Activated CD8-positive, alpha-beta memory T cell treated with anti-CD3 and anti-CD28 coated beads, Interleukin-2, amount 50 U/mL, for 1 hour (primary cell): ENCODE results near the gene PGP.
"Not testable (repeated sequence)": the region's sequence is repeated elsewhere in the genome, so short reads cannot be mapped to it uniquely, and the experiment has no call there.

Experiments used
- DNase-seq: peaks from one replicate; pipeline ENCODE4 v3.0.0-alpha.2; 2020; ENCODE audit errors: extremely low read depth

The PGP gene

GRCh38 chr16:2214719-2214968, at the start of gene PGP:
TSS of gene PGP (minus strand) at chr16:2214840. CDS start at chr16:2214777, 63 bp downstream.
- no peak for DNase-seq

GRCh38 chr16:2263026-2263425, 48.4 kb upstream of the PGP start:
- not testable (repeated sequence) for DNase-seq

- no peak for DNase-seq
These were observed 45.6 kb upstream of the PGP start for GRCh38 chr16:2260250-2260649.

- DNase-seq = not testable (repeated sequence)
These were observed 43.9 kb upstream of the PGP start for GRCh38 chr16:2258530-2258929.

- DNase-seq = no peak
These were observed 43.1 kb upstream of the PGP start for GRCh38 chr16:2257726-2258125.

GRCh38 chr16:2256531-2257140, 42.0 kb upstream of the PGP start:
- no peak for DNase-seq

- DNase-seq = no peak
These were observed 38.7 kb upstream of the PGP start for GRCh38 chr16:2253293-2253692.

- DNase-seq = no peak
These were observed 38.1 kb upstream of the PGP start for GRCh38 chr16:2252806-2253148.

- peak; percentile 40 for DNase-seq
These were observed 36.9 kb upstream of the PGP start, which contains the start of gene ECI1 for GRCh38 chr16:2251296-2252111. TSS of gene ECI1 (minus strand) at chr16:2251587. CDS start at chr16:2251566, 21 bp downstream.

- DNase-seq = no peak
These were observed 36.1 kb upstream of the PGP start for GRCh38 chr16:2250652-2251295.

GRCh38 chr16:2246301-2246885, 31.8 kb upstream of the PGP start:
- DNase-seq = no peak

GRCh38 chr16:2244926-2245795, 30.5 kb upstream of the PGP start:
- DNase-seq = no peak

GRCh38 chr16:2244301-2244700, 29.7 kb upstream of the PGP start:
- no peak for DNase-seq

- no peak for DNase-seq
These were observed 29.1 kb upstream of the PGP start for GRCh38 chr16:2243781-2244180.

GRCh38 chr16:2243031-2243528, 28.4 kb upstream of the PGP start:
- no peak for DNase-seq

- no peak for DNase-seq
These were observed 28.0 kb upstream of the PGP start for GRCh38 chr16:2242598-2242997.

GRCh38 chr16:2240331-2240730, 25.7 kb upstream of the PGP start:
- DNase-seq = not testable (repeated sequence)

GRCh38 chr16:2238838-2239675, 24.4 kb upstream of the PGP start:
- DNase-seq = no peak

- DNase-seq = no peak
These were observed 23.7 kb upstream of the PGP start for GRCh38 chr16:2238150-2238837.

GRCh38 chr16:2237493-2238149, 23.0 kb upstream of the PGP start:
- no peak for DNase-seq
